KOPT-K1 (cell line): ENCODE results near the gene ADORA2B.
A peak's percentile ranks its signal among the peaks of the same experiment; 100 is the strongest.
"Not testable (repeated sequence)": the region's sequence is repeated elsewhere in the genome, so short reads cannot be mapped to it uniquely, and the experiment has no call there.

ENCODE experiments used
- H3K27ac ChIP-seq: fragments of 200-600 bp; sonication (generic); 2 replicates; pipeline ENCODE4 v1.5.1; 2016; ENCODE audit warnings: antibody characterized with exemption, mild to moderate bottlenecking, low read depth, low read length; ENCODE audit not compliant: poor library complexity, severe bottlenecking
- H3K36me3 ChIP-seq: fragments of 200-600 bp; sonication (generic); 2 replicates; pipeline ENCODE4 v1.5.1; 2017; ENCODE audit warnings: antibody characterized with exemption, mild to moderate bottlenecking, low read length, moderate library complexity; ENCODE audit not compliant: insufficient read depth
- H3K9me3 ChIP-seq: fragments of 200-600 bp; sonication (generic); 2 replicates; pipeline ENCODE4 v1.5.1; 2017; ENCODE audit warnings: antibody characterized with exemption, low read length, mild to moderate bottlenecking; ENCODE audit not compliant: insufficient read depth, poor library complexity, severe bottlenecking

The ADORA2B gene

GRCh38 chr17:15977894-15978293 is 33.0 kb downstream of the ADORA2B start:
- peaks cover 55% of the 10 kb centered on the region for H3K36me3 ChIP-seq
- no peak overlapping the region for H3K27ac ChIP-seq
- H3K9me3 ChIP-seq, result no peaks in the 10 kb centered on the region

- no peaks in the 10 kb centered on the region for H3K9me3 ChIP-seq
- no peak overlapping the region for H3K27ac ChIP-seq
- peaks cover 62% of the 10 kb centered on the region for H3K36me3 ChIP-seq
Observed at GRCh38 chr17:15978606-15979005, 33.7 kb downstream of the ADORA2B start.

GRCh38 chr17:15979013-15979412 is 34.1 kb downstream of the ADORA2B start:
- H3K27ac ChIP-seq, H3K9me3 ChIP-seq: not testable (repeated sequence)
- peaks cover 66% of the 10 kb centered on the region for H3K36me3 ChIP-seq

GRCh38 chr17:15981208-15981607 is 36.3 kb downstream of the ADORA2B start:
- Histone ChIP-seq H3K9me3 (no peaks in the 10 kb centered on the region), H3K36me3 (peaks cover 73% of the 10 kb centered on the region), H3K27ac (no peak overlapping the region)

- Histone ChIP-seq H3K9me3 (no peaks in the 10 kb centered on the region), H3K36me3 (peaks cover 73% of the 10 kb centered on the region), H3K27ac (no peak overlapping the region)
Observed at GRCh38 chr17:15981646-15982580, 37.0 kb downstream of the ADORA2B start.

- Histone ChIP-seq H3K27ac (no peak overlapping the region), H3K9me3 (no peaks in the 10 kb centered on the region), H3K36me3 (peaks cover 6% of the 10 kb centered on the region; the same call in 1 of the 2 replicates)
Observed at GRCh38 chr17:15996322-15996721, 51.4 kb downstream of the ADORA2B start.

GRCh38 chr17:15998031-15998562 is 53.2 kb downstream of the ADORA2B start:
- peak overlapping the region; percentile 80 for H3K27ac ChIP-seq
- H3K9me3 ChIP-seq, result no peaks in the 10 kb centered on the region
- H3K36me3 ChIP-seq, result peaks cover 20% of the 10 kb centered on the region

GRCh38 chr17:15999141-15999973 is 54.4 kb downstream of the ADORA2B start, which contains the start of the genes TTC19 and ZSWIM7:
TTC19 (plus strand) TSS chr17:15999824; CDS start chr17:15999849, 25 bp downstream.
ZSWIM7 (minus strand) TSS chr17:15999704; CDS start chr17:15999594, 110 bp downstream.
- Histone ChIP-seq H3K9me3 (no peaks in the 10 kb centered on the region), H3K36me3 (peaks cover 33% of the 10 kb centered on the region), H3K27ac (peak within 1 kb of the TSS; percentile 80)

- peaks cover 41% of the 10 kb centered on the region for H3K36me3 ChIP-seq
- peak overlapping the region; percentile 80 for H3K27ac ChIP-seq
- no peaks in the 10 kb centered on the region for H3K9me3 ChIP-seq
Observed at GRCh38 chr17:15999974-16000827, 55.3 kb downstream of the ADORA2B start.

- Histone ChIP-seq H3K9me3 (no peaks in the 10 kb centered on the region), H3K27ac (no peak overlapping the region), H3K36me3 (peaks cover 53% of the 10 kb centered on the region)
Observed at GRCh38 chr17:16001226-16001897, 56.4 kb downstream of the ADORA2B start.

GRCh38 chr17:16002708-16003260 is 57.9 kb downstream of the ADORA2B start:
- Histone ChIP-seq H3K9me3 (no peaks in the 10 kb centered on the region), H3K36me3 (peaks cover 67% of the 10 kb centered on the region), H3K27ac (no peak overlapping the region)

- H3K9me3 ChIP-seq, result no peaks in the 10 kb centered on the region
- peaks cover 78% of the 10 kb centered on the region for H3K36me3 ChIP-seq
- no peak overlapping the region for H3K27ac ChIP-seq
Observed at GRCh38 chr17:16003841-16004240, 58.9 kb downstream of the ADORA2B start.

GRCh38 chr17:16005636-16006035 is 60.7 kb downstream of the ADORA2B start:
- Histone ChIP-seq H3K27ac (no peak overlapping the region), H3K9me3 (no peaks in the 10 kb centered on the region), H3K36me3 (peaks cover 91% of the 10 kb centered on the region)
